ENCODE measurements around the gene ENTPD5.

- TF ChIP-seq CTCF (conservative IDR thresholded peaks at IDR 0.05; ENCODE audit: low read length) = no peak
- TF ChIP-seq EZH2phosphoT487 (IDR thresholded peaks at IDR 0.05; ENCODE audit: borderline replicate concordance) = no peak
Measured at GRCh38 chr14:74065746-74066575, 46.9 kb upstream of the ENTPD5 start.
